ENCODE results near the gene YBX3.

GRCh38 chr12:10740182-10740581 lies 17.1 kb upstream of the YBX3 start:
- TF ChIP-seq POLR2AphosphoS5 (IDR thresholded peaks at IDR 0.05; ENCODE audit: low read depth, low read length) (no peak), TAF1 (IDR thresholded peaks at IDR 0.05; ENCODE audit: low read depth, low read length) (no peak), POLR2A (IDR thresholded peaks at IDR 0.05; ENCODE audit: low read depth, low read length) (no peak), SPI1 (IDR thresholded peaks at IDR 0.05; ENCODE audit: low read depth, low read length) (no peak), POU2F2 (IDR thresholded peaks at IDR 0.05; ENCODE audit: low read depth, low read length) (no peak)
